Caco-2 (cell line): Measurements from ENCODE around the gene HNMT. TPM values are rescaled to one million over a fixed set of nuclear protein-coding genes. Genes with fewer than 3 reads are reported as not detected.

Experiments used
- BruUV-seq: library from RNA; stranded (reverse); fragments of 400-500 nt; replicated peaks from 2 replicates; lab custom pipeline; 2021; lab: Mats Ljungman, UMichigan
- CTCF ChIA-PET: fragments of 300-600 bp; sonication (Branson Sonifier 250); formaldehyde crosslinking; loops from one replicate; lab custom pipeline; 2022; ENCODE audit warnings: antibody characterized with exemption; lab: Charles Lee
- POLR2A ChIA-PET: fragments of 300-600 bp; sonication (Branson Sonifier 250); formaldehyde crosslinking; loops from one replicate; lab custom pipeline; 2022; ENCODE audit warnings: antibody characterized with exemption; lab: Charles Lee
- DNase-seq, 2 experiments: peaks; one replicate each; pipeline versions ENCODE4 v3.0.0 to v3.0.0-alpha.2; 2020 to 2022
- H3K27me3 ChIP-seq: replicated peaks from 2 replicates; pipeline ENCODE4 v1.6.0; 2011; ENCODE audit warnings: low read length; ENCODE audit not compliant: control insufficient read depth, insufficient read depth
- H3K36me3 ChIP-seq: 2 replicates; pipeline ENCODE4 v1.5.1; 2011; ENCODE audit warnings: low read length; ENCODE audit not compliant: control insufficient read depth, insufficient read depth
- H3K4me1 ChIP-seq: fragments of 250-450 bp; sonication (Bioruptor Pico); 2 replicates; pipeline ENCODE4 v1.5.1; 2020; ENCODE audit warnings: mild to moderate bottlenecking
- H3K4me3 ChIP-seq: 2 replicates; pipeline ENCODE4 v1.5.1; 2011; ENCODE audit warnings: low read depth, mild to moderate bottlenecking, control low read depth, low read length
- H3K9me3 ChIP-seq: fragments of 250-450 bp; sonication (Bioruptor Pico); 2 replicates; pipeline ENCODE4 v1.5.1; 2020; ENCODE audit warnings: mild to moderate bottlenecking, moderate library complexity
- H3K27ac Mint-ChIP-seq: one replicate; pipeline ENCODE4 v1.8.0; 2022; ENCODE audit warnings: mixed read lengths; ENCODE audit not compliant: unreplicated experiment
- H3K27me3 Mint-ChIP-seq: one replicate; pipeline ENCODE4 v1.8.0; 2022; ENCODE audit warnings: mixed read lengths; ENCODE audit not compliant: insufficient read depth, unreplicated experiment
- H3K36me3 Mint-ChIP-seq: one replicate; pipeline ENCODE4 v1.8.0; 2022; ENCODE audit warnings: mild to moderate bottlenecking, mixed read lengths; ENCODE audit not compliant: insufficient read depth, unreplicated experiment
- H3K4me1 Mint-ChIP-seq: one replicate; pipeline ENCODE4 v1.8.0; 2022; ENCODE audit warnings: low read depth, mixed read lengths; ENCODE audit not compliant: unreplicated experiment
- H3K4me3 Mint-ChIP-seq: one replicate; pipeline ENCODE4 v1.8.0; 2022; ENCODE audit warnings: mild to moderate bottlenecking, moderate library complexity, mixed read lengths; ENCODE audit not compliant: unreplicated experiment
- H3K9me3 Mint-ChIP-seq: one replicate; pipeline ENCODE4 v1.8.0; 2022; ENCODE audit warnings: mixed read lengths; ENCODE audit not compliant: unreplicated experiment
- intact Hi-C: fragments of 100-400 bp; cut with micrococcal nuclease; formaldehyde crosslinking; loops from one replicate; pipeline ENCODE4 v1.10.0; 2022; ENCODE audit not compliant: unreplicated experiment
- total RNA-seq: library from RNA; stranded (reverse); gene quantifications from 2 replicates; pipeline ENCODE4 v1.2.3, GENCODE V29; 2022
- TF ChIP-seq, protein P1 (sequence below), 2 experiments: fragments of 200-600 bp in 1 of 2; IDR thresholded peaks; 1 replicate in 1 of 2; 2 replicates in 1 of 2; pipeline versions ENCODE4 v1.5.1 to v1.8.0; 2011 to 2022; ENCODE audit warnings: antibody characterized with exemption in 1 of 2, control low read depth in 1 of 2, inconsistent platforms in 1 of 2, low read depth in 1 of 2, low read length in 1 of 2, mild to moderate bottlenecking in 1 of 2, moderate library complexity in 1 of 2; ENCODE audit not compliant: insufficient read depth in 1 of 2, severe bottlenecking in 1 of 2, unreplicated experiment in 1 of 2

The HNMT gene
- total RNA-seq, 1 experiment from 2014 or later = 42.8 TPM

DNA sequence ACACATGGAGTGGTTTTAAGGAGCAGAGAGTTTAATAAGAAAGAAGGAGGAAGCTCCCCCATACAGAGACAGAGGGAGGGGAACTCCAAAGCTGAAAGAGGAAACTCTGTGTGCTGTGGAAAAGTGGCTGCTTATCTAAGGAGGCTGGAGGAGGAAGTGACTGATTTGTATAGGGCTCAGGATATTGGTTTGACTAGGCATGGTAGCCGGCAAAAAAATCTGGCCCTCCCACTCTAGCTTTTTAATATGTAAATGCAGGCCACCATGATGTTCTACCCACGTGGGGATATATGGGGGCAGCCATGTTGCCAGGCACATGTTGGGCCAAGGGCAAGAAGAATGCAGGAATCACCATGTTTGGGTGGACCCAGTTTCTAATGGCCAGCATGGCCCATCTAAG, 64.3 kb downstream of the HNMT start:
- Mint-ChIP-seq H3K27me3 (no peaks in the 10 kb centered on the region), H3K36me3 (no peaks in the 10 kb centered on the region), H3K9me3 (peaks cover 7% of the 10 kb centered on the region), H3K4me3 (no peak overlapping the region), H3K27ac (no peak overlapping the region), H3K4me1 (peaks cover 4% of the 10 kb centered on the region)
- ChIA-PET CTCF (no interaction called here), POLR2A (no interaction called here)
- Histone ChIP-seq H3K4me3 (no peak overlapping the region), H3K27me3 (no peaks in the 10 kb centered on the region), H3K4me1 (0 out of 2 replicates have a peak, but pooled peaks cover 3% of the 10 kb centered on the region), H3K36me3 (no peaks in the 10 kb centered on the region), H3K9me3 (no peaks in the 10 kb centered on the region)
- BruUV-seq = no TSS peak
- TF ChIP-seq, protein P1, sequence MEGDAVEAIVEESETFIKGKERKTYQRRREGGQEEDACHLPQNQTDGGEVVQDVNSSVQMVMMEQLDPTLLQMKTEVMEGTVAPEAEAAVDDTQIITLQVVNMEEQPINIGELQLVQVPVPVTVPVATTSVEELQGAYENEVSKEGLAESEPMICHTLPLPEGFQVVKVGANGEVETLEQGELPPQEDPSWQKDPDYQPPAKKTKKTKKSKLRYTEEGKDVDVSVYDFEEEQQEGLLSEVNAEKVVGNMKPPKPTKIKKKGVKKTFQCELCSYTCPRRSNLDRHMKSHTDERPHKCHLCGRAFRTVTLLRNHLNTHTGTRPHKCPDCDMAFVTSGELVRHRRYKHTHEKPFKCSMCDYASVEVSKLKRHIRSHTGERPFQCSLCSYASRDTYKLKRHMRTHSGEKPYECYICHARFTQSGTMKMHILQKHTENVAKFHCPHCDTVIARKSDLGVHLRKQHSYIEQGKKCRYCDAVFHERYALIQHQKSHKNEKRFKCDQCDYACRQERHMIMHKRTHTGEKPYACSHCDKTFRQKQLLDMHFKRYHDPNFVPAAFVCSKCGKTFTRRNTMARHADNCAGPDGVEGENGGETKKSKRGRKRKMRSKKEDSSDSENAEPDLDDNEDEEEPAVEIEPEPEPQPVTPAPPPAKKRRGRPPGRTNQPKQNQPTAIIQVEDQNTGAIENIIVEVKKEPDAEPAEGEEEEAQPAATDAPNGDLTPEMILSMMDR (IDR thresholded peaks at IDR 0.05; ENCODE audit: insufficient read depth in 1 of 2, low read depth in 1 of 2, low read length in 1 of 2, severe bottlenecking in 1 of 2, unreplicated experiment in 1 of 2) = no peak
- DNase-seq = no peak
- intact Hi-C loops = no loop called here

DNA sequence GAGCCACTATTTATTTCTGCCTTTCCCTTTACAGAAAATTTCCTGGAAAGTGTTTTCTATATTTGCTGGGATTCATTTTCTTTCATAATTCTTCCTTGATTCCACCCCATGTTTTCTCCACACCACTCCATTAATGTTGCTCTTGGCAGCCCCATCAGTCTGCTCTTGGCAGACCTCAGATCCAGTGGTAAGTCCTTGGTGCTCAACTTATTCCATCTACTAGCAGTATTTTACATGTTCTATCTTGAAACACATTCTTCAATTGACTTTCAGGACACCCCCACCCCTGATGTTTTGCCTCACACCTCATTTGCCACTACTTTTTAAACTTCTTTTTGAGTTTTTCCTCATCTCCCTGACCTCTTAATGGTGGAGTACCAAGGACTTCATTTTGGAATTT, 65.0 kb downstream of the HNMT start:
- Histone ChIP-seq H3K36me3 (no peaks in the 10 kb centered on the region), H3K4me1 (peaks cover 9% of the 10 kb centered on the region), H3K9me3 (no peaks in the 10 kb centered on the region), H3K27me3 (no peaks in the 10 kb centered on the region), H3K4me3 (no peak overlapping the region)
- Mint-ChIP-seq H3K27me3 (no peaks in the 10 kb centered on the region), H3K36me3 (no peaks in the 10 kb centered on the region), H3K27ac (no peak overlapping the region), H3K4me1 (peaks cover 11% of the 10 kb centered on the region), H3K9me3 (peaks cover 9% of the 10 kb centered on the region), H3K4me3 (no peak overlapping the region)
- CTCF ChIA-PET = no interaction called here
- DNase-seq = no peak
- POLR2A ChIA-PET = no interaction called here
- no TSS peak for BruUV-seq
- intact Hi-C loops = no loop called here
- TF ChIP-seq, protein P1 (IDR thresholded peaks at IDR 0.05; ENCODE audit: insufficient read depth in 1 of 2, low read depth in 1 of 2, low read length in 1 of 2, severe bottlenecking in 1 of 2, unreplicated experiment in 1 of 2) = no peak

DNA sequence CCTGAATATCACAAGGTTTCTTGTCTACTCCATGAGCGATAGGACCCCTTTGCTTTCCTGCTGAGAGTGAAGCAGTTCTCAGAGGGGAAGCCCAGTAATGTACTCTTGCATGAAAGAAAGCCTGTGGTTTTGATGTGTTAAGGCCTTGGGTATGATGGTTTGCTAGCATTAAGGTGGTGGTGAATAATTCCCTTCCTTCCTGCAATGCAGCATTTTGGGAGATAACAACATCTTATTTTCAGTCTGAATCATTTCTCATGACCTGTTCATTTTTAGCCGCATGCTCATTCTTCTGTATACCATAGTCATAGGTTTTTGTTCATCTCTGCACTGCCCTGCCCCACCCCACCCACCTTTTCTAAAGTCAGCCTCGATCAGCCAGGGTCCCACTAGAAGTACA, 66.2 kb downstream of the HNMT start:
- Mint-ChIP-seq H3K27ac (no peak overlapping the region), H3K4me1 (peaks cover 23% of the 10 kb centered on the region), H3K4me3 (no peak overlapping the region), H3K9me3 (peaks cover 9% of the 10 kb centered on the region), H3K27me3 (no peaks in the 10 kb centered on the region), H3K36me3 (no peaks in the 10 kb centered on the region)
- intact Hi-C loops = no loop called here
- Histone ChIP-seq H3K36me3 (no peaks in the 10 kb centered on the region), H3K27me3 (no peaks in the 10 kb centered on the region), H3K9me3 (no peaks in the 10 kb centered on the region), H3K4me1 (peaks cover 21% of the 10 kb centered on the region), H3K4me3 (no peak overlapping the region)
- TF ChIP-seq, protein P1 (IDR thresholded peaks at IDR 0.05; ENCODE audit: insufficient read depth in 1 of 2, low read depth in 1 of 2, low read length in 1 of 2, severe bottlenecking in 1 of 2, unreplicated experiment in 1 of 2) = no peak
- POLR2A ChIA-PET = no interaction called here
- no TSS peak for BruUV-seq
- no peak for DNase-seq
- CTCF ChIA-PET = no interaction called here
